Cardiac muscle cell (in vitro differentiated cells and primary cell): Measurements from ENCODE around the gene ADAM8. TPM values are rescaled to one million over a fixed set of nuclear protein-coding genes. Genes with fewer than 3 reads are reported as not detected.

Experiments
- DNase-seq, 2 donors: peaks; one replicate each; pipeline versions ENCODE4 v3.0.0 to v3.0.0-alpha.2; 2010 to 2017; ENCODE audit warnings: low read depth in 1 of 2, low spot score in 1 of 2
- H3K27ac ChIP-seq: fragments of 200-600 bp; sonication (generic); 2 replicates; pipeline ENCODE4 v1.5.1; 2016
- H3K27me3 ChIP-seq: fragments of 200-600 bp; sonication (generic); 2 replicates; pipeline ENCODE4 v1.6.0; 2016; ENCODE audit warnings: control low read depth
- H3K36me3 ChIP-seq: fragments of 200-600 bp; sonication (generic); 2 replicates; pipeline ENCODE4 v1.5.1; 2016; ENCODE audit warnings: control low read depth
- H3K4me1 ChIP-seq: fragments of 200-600 bp; sonication (generic); 2 replicates; pipeline ENCODE4 v1.8.1; 2017; ENCODE audit warnings: low read depth, mild to moderate bottlenecking, mixed run types
- H3K4me3 ChIP-seq: fragments of 200-600 bp; sonication (generic); 2 replicates; pipeline ENCODE4 v1.5.1; 2016; ENCODE audit warnings: mild to moderate bottlenecking
- H3K9me3 ChIP-seq: fragments of 200-600 bp; sonication (generic); 2 replicates; pipeline ENCODE4 v1.5.1; 2017; ENCODE audit warnings: low read depth, mild to moderate bottlenecking, control low read depth
- CTCF ChIP-seq: IDR thresholded peaks from 2 replicates; pipeline ENCODE4 v1.5.1; 2012; ENCODE audit warnings: low read depth, mild to moderate bottlenecking, low read length
- polyA plus RNA-seq: library from polyadenylated mRNA; unstranded; fragments of >200 nt; fragmentation: Nextera tagmentation; extraction: Ambion mirVana; gene quantifications from 2 replicates; pipeline ENCODE4 v1.2.1, GENCODE V29; 2016
- total RNA-seq: library from RNA; depleted of rRNA; stranded (reverse); fragments of >200 nt; gene quantifications from 2 replicates; pipeline ENCODE4 v1.2.3, GENCODE V29; 2016

The ADAM8 gene
- total and polyA plus RNA-seq, 2 experiments from 2014 or later: 2.3 to 6.9 TPM

DNA sequence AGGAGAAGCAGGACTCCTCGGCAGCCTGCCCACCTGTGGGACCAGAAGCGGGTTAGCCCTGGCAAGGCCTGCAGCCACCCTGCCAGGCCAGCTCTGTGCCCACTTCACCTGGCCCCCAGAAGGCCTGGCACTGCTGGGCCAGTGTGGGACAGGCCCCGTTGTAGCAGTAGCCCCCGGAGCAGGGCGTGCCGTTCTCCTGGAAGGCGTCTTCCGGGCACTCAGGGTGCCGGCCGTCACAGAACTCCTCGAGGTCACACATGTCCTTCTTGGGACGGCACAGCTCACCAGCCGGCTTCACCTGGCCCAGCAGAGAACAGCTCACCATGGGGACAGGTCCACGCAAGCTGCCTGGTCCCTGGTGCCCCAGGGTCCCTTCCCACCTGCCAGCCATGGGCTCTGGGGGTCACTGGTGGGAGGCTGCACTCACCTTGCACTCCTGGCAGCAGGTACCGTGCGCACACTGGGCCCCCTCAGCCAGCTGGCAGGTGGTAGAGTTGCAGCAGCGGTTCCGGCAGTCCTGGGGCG is 5.8 kb downstream of the ADAM8 start:
- no peaks in the 10 kb centered on the region for H3K36me3 ChIP-seq
- peaks cover 12% of the 10 kb centered on the region for H3K4me1 ChIP-seq
- TF ChIP-seq CTCF: no peak
- no peak for DNase-seq
- H3K4me3 ChIP-seq: no peak overlapping the region
- H3K9me3 ChIP-seq: no peaks in the 10 kb centered on the region
- no peak overlapping the region for H3K27ac ChIP-seq
- peaks cover under 1% of the 10 kb centered on the region for H3K27me3 ChIP-seq

DNA sequence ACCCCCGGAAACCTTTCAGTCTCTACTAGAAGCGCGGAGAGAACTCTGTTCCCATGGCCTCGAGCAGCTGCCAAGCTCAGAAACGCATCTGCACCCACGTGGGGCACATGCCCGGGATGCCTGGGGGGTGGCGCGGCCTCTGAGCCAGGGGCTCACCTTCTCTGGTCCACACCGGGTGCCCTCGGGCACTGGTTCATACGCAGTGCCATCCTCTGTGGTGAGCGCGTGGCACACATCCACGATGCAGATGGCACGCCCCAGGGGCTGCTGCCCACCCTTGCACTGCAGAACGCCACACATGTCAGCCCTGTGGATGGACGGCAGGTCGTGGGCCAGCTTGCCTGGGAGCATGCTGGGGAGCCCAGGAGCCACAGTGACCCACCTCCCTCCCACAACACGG is 6.5 kb downstream of the ADAM8 start:
- no peak for DNase-seq
- Histone ChIP-seq H3K4me1 (peaks cover 6% of the 10 kb centered on the region), H3K27ac (no peak overlapping the region), H3K36me3 (no peaks in the 10 kb centered on the region), H3K27me3 (no peaks in the 10 kb centered on the region), H3K9me3 (no peaks in the 10 kb centered on the region), H3K4me3 (no peak overlapping the region)
- TF ChIP-seq CTCF: no peak

- no peak for TF ChIP-seq CTCF
- Histone ChIP-seq H3K27me3 (no peaks in the 10 kb centered on the region), H3K4me3 (no peak overlapping the region), H3K9me3 (no peaks in the 10 kb centered on the region), H3K36me3 (no peaks in the 10 kb centered on the region), H3K27ac (no peak overlapping the region), H3K4me1 (no peaks in the 10 kb centered on the region)
- DNase-seq: no peak
Measured at GRCh38 chr10:133269367-133269766, 7.3 kb downstream of the ADAM8 start.

- H3K4me3 ChIP-seq: no peak overlapping the region
- H3K9me3 ChIP-seq: no peaks in the 10 kb centered on the region
- TF ChIP-seq CTCF: no peak
- H3K27ac ChIP-seq: no peak overlapping the region
- DNase-seq: no peak
- no peaks in the 10 kb centered on the region for H3K4me1 ChIP-seq
- no peaks in the 10 kb centered on the region for H3K27me3 ChIP-seq
- H3K36me3 ChIP-seq: no peaks in the 10 kb centered on the region
Measured at GRCh38 chr10:133268532-133268931, 8.1 kb downstream of the ADAM8 start.

DNA sequence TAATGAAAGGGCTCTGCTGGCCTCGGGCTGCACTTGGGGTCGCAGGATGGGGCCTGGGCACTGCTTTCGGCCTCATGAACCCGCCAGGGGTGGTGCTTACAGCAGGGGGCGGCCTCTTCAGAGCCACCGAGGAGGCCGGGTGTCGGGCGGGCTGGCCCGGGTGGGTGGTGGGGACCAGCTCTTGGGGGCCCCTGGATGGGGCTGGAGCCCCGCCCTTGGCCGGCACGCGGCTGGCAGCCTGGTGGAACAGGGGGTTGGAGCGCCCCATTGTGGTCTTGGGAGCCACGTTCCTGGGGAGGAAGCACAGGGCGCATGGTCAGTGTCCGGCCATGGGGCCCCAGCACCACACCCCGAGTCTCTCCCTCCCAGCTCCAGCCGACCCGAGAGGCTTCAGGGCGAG is 8.8 kb downstream of the ADAM8 start:
- TF ChIP-seq CTCF: no peak
- H3K27ac ChIP-seq: no peak overlapping the region
- no peaks in the 10 kb centered on the region for H3K27me3 ChIP-seq
- H3K9me3 ChIP-seq: no peaks in the 10 kb centered on the region
- DNase-seq: no peak
- no peaks in the 10 kb centered on the region for H3K36me3 ChIP-seq
- no peaks in the 10 kb centered on the region for H3K4me1 ChIP-seq
- no peak overlapping the region for H3K4me3 ChIP-seq

DNA sequence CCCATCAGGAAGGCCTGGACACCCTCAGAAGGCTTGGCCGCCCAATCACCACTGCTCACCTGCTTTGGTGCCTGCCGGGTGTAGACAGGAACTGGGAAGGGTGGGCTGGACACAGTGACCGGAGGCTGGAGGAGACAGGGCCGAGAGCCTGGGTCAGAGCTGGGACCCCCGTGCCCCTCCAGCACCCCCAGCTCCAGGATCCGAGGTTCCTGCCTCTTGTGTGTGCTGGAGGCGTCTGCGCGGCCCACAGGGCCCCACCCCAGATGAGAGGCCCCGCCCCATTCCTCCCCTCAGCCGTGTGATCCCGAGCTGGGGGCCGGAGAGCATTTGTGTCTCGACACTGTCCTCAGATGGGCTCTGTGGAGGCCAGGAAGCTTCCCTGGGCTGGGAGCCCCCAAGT is 9.4 kb downstream of the ADAM8 start:
- Histone ChIP-seq H3K4me3 (no peak overlapping the region), H3K27me3 (no peaks in the 10 kb centered on the region), H3K27ac (no peak overlapping the region), H3K4me1 (no peaks in the 10 kb centered on the region), H3K36me3 (no peaks in the 10 kb centered on the region), H3K9me3 (no peaks in the 10 kb centered on the region)
- DNase-seq: no peak
- TF ChIP-seq CTCF: no peak
